ENCODE measurements around the gene ASB14. TPM values are rescaled to one million over a fixed set of nuclear protein-coding genes. Genes with fewer than 3 reads are reported as not detected.
A peak's percentile ranks its signal among the peaks of the same experiment; 100 is the strongest.

ASB14 gene
- total and polyA plus RNA-seq, 2 donors from 2014 or later = not detected

DNA sequence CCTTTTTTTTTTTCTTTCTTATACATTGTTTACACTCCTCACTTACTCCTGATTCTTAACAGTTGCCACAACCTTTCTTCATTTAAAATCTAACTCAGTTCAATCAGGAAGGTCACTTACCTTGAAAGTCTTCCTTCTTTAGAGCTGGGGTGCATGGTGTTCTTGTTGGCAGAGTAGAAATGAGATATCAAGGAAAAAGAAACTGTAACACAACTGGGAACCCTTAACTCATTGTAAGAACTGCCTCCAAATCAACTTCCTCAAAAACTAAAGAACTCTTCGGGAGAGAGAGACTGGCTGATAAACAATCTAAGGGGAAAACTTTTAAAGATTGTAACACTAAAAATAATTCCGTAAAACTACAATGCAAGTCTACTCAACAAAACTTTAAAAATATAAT, 66.3 kb downstream of the ASB14 start:
- no peak for FAIRE-seq
- no peak overlapping the region for H3K27ac ChIP-seq (ENCODE audit: low read depth in 2 of 2, low read length in 2 of 2)
- no peaks in the 10 kb centered on the region for H3K27me3 ChIP-seq (ENCODE audit: control insufficient read depth, insufficient read depth, low read length)
- no peak overlapping the region for H3K4me3 ChIP-seq (ENCODE audit: low read length in 3 of 3)
- TF ChIP-seq, protein P1, sequence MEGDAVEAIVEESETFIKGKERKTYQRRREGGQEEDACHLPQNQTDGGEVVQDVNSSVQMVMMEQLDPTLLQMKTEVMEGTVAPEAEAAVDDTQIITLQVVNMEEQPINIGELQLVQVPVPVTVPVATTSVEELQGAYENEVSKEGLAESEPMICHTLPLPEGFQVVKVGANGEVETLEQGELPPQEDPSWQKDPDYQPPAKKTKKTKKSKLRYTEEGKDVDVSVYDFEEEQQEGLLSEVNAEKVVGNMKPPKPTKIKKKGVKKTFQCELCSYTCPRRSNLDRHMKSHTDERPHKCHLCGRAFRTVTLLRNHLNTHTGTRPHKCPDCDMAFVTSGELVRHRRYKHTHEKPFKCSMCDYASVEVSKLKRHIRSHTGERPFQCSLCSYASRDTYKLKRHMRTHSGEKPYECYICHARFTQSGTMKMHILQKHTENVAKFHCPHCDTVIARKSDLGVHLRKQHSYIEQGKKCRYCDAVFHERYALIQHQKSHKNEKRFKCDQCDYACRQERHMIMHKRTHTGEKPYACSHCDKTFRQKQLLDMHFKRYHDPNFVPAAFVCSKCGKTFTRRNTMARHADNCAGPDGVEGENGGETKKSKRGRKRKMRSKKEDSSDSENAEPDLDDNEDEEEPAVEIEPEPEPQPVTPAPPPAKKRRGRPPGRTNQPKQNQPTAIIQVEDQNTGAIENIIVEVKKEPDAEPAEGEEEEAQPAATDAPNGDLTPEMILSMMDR (IDR thresholded peaks at IDR 0.05; ENCODE audit: borderline replicate concordance, extremely low read depth, insufficient read depth) = no peak
- DNase-seq = peak in 1 of 5 donors; percentile 3
- H3K4me1 ChIP-seq (ENCODE audit: control insufficient read depth in 2 of 3, insufficient read depth in 2 of 3, low read depth in 1 of 3, low read length in 3 of 3) = peaks cover 0 to 4% (median 0%) of the 10 kb centered on the region in 3 donors
- H3K9ac ChIP-seq (ENCODE audit: low read length in 3 of 3) = no peak overlapping the region
- H3K9me3 ChIP-seq (ENCODE audit: control insufficient read depth in 2 of 3, insufficient read depth in 1 of 3, low read length in 3 of 3) = no peaks in the 10 kb centered on the region
- intact Hi-C loops (cut with DNase I) = loop anchor here (10.0 kb wide), 1 partner anchor 131 kb away; no protein-coding TSS in a partner anchor
- no peaks in the 10 kb centered on the region for H3K36me3 ChIP-seq (ENCODE audit: control insufficient read depth in 2 of 3, insufficient read depth in 3 of 3, low read length in 3 of 3)

DNA sequence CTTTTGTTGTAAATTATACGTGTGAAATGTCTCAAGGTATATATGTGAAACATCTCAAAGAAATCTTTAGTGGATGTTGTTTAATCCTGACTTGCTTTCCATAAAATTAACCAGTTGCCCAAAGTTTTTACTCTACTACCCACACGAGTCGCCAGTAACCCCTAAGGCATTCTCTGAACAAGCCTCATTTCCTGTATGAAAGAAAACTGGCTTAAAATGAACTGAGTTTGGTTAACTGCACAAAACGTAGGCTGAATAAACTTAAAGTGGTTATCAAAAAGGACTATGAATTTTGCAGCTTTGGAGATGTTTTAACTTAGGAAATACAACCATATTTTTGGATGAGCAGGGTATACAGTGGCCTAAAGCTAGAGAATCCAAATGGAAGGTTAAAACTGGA, 67.6 kb downstream of the ASB14 start:
- intact Hi-C loops (cut with DNase I) = loop anchor here (10.0 kb wide), 1 partner anchor 130 kb away; no protein-coding TSS in a partner anchor
- Histone ChIP-seq H3K4me1 (ENCODE audit: control insufficient read depth in 2 of 3, insufficient read depth in 2 of 3, low read depth in 1 of 3, low read length in 3 of 3) (peaks cover 0 to 4% (median 0%) of the 10 kb centered on the region in 3 donors), H3K36me3 (ENCODE audit: control insufficient read depth in 2 of 3, insufficient read depth in 3 of 3, low read length in 3 of 3) (no peaks in the 10 kb centered on the region), H3K9ac (ENCODE audit: low read length in 3 of 3) (no peak overlapping the region), H3K27me3 (ENCODE audit: control insufficient read depth, insufficient read depth, low read length) (no peaks in the 10 kb centered on the region), H3K27ac (ENCODE audit: low read depth in 2 of 2, low read length in 2 of 2) (no peak overlapping the region), H3K4me3 (ENCODE audit: low read length in 3 of 3) (no peak overlapping the region), H3K9me3 (ENCODE audit: control insufficient read depth in 2 of 3, insufficient read depth in 1 of 3, low read length in 3 of 3) (no peaks in the 10 kb centered on the region)
- TF ChIP-seq, protein P1 (IDR thresholded peaks at IDR 0.05; ENCODE audit: borderline replicate concordance, extremely low read depth, insufficient read depth) = no peak
- DNase-seq (peak in 1 of 5 donors; percentile 21), FAIRE-seq (no peak)

DNA sequence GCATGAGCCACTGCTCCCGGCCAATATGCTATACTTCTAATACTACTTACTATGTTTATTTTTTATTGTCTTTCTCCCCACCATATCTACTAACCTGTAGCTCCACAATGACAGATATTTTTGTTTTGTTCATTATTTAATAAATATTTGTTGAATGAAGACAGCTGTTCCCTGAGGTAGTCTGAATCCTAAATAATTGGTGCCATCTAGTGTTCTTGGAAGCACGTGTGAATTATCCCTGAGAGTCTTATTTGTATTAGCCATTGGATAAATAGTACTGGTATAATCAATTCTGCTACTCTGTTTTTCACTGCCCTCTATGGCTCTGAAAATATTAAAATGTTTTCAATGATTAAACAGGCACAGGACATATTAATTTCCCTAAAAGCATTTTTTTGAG, 70.6 kb downstream of the ASB14 start:
- TF ChIP-seq, protein P1 (IDR thresholded peaks at IDR 0.05; ENCODE audit: borderline replicate concordance, extremely low read depth, insufficient read depth) = peak; percentile 28
- Histone ChIP-seq H3K4me3 (ENCODE audit: low read length in 3 of 3) (no peak overlapping the region), H3K27ac (ENCODE audit: low read depth in 2 of 2, low read length in 2 of 2) (no peak overlapping the region), H3K27me3 (ENCODE audit: control insufficient read depth, insufficient read depth, low read length) (no peaks in the 10 kb centered on the region), H3K9me3 (ENCODE audit: control insufficient read depth in 2 of 3, insufficient read depth in 1 of 3, low read length in 3 of 3) (no peaks in the 10 kb centered on the region), H3K36me3 (ENCODE audit: control insufficient read depth in 2 of 3, insufficient read depth in 3 of 3, low read length in 3 of 3) (no peaks in the 10 kb centered on the region), H3K9ac (ENCODE audit: low read length in 3 of 3) (no peak overlapping the region), H3K4me1 (ENCODE audit: control insufficient read depth in 2 of 3, insufficient read depth in 2 of 3, low read depth in 1 of 3, low read length in 3 of 3) (peaks cover 0 to 2% (median 0%) of the 10 kb centered on the region in 3 donors)
- intact Hi-C loops (cut with DNase I) = loop anchor here (10.0 kb wide), 1 partner anchor 127 kb away; no protein-coding TSS in a partner anchor
- FAIRE-seq (peak; percentile 11), DNase-seq (peak in 2 of 5 donors; percentile 13 to 60)

Other genes starting within 250 kb of the ASB14 start
- not detected for gene SPATA12, start 232.0 kb downstream of the ASB14 start, total RNA-seq
- gene SPATA12, start 232.0 kb downstream of the ASB14 start, polyA plus RNA-seq (ENCODE audit: insufficient read depth, low read depth, low replicate concordance) = not detected
- gene IL17RD, start 127.3 kb downstream of the ASB14 start, total RNA-seq = 18.9 TPM
- 4.4 TPM for gene IL17RD, start 127.3 kb downstream of the ASB14 start, polyA plus RNA-seq (ENCODE audit: insufficient read depth, low read depth, low replicate concordance)
- 0.79 TPM for gene HESX1, start 92.7 kb downstream of the ASB14 start, total RNA-seq
- 2.1 TPM for gene HESX1, start 92.7 kb downstream of the ASB14 start, polyA plus RNA-seq (ENCODE audit: insufficient read depth, low read depth, low replicate concordance)
- gene APPL1, start 65.0 kb downstream of the ASB14 start, total RNA-seq = 48.2 TPM
- 9.5 TPM for gene APPL1, start 65.0 kb downstream of the ASB14 start, polyA plus RNA-seq (ENCODE audit: insufficient read depth, low read depth, low replicate concordance)